Effector memory CD4-positive, alpha-beta T cell (primary cell): Measurements from ENCODE around the gene GTF2A1.

Experiments
- DNase-seq, 3 donors: peaks; one replicate each; pipeline ENCODE4 v3.0.0-alpha.2; 2020
- H3K27ac ChIP-seq: 2 replicates; pipeline ENCODE4 v1.7.0; 2013; ENCODE audit warnings: mild to moderate bottlenecking, low read length, moderate library complexity; ENCODE audit not compliant: insufficient read depth, poor library complexity, severe bottlenecking
- H3K27me3 ChIP-seq: replicated peaks from 2 replicates; pipeline ENCODE4 v1.7.0; 2013; ENCODE audit warnings: mild to moderate bottlenecking, low read length; ENCODE audit not compliant: insufficient read depth, control insufficient read depth, poor library complexity, severe bottlenecking
- H3K36me3 ChIP-seq: 2 replicates; pipeline ENCODE4 v1.7.0; 2013; ENCODE audit warnings: mild to moderate bottlenecking, low read length, moderate library complexity; ENCODE audit not compliant: control insufficient read depth, insufficient read depth
- H3K4me1 ChIP-seq: 2 replicates; pipeline ENCODE4 v1.7.0; 2013; ENCODE audit warnings: low read length, mild to moderate bottlenecking; ENCODE audit not compliant: control insufficient read depth, insufficient read depth, poor library complexity, severe bottlenecking
- H3K4me3 ChIP-seq: 2 replicates; pipeline ENCODE4 v1.7.0; 2013; ENCODE audit warnings: low read length, low read depth, mild to moderate bottlenecking; ENCODE audit not compliant: insufficient read depth, poor library complexity, severe bottlenecking
- H3K9me3 ChIP-seq: 2 replicates; pipeline ENCODE4 v1.7.0; 2013; ENCODE audit warnings: mild to moderate bottlenecking, low read length, moderate library complexity; ENCODE audit not compliant: control insufficient read depth

Gene GTF2A1

DNA sequence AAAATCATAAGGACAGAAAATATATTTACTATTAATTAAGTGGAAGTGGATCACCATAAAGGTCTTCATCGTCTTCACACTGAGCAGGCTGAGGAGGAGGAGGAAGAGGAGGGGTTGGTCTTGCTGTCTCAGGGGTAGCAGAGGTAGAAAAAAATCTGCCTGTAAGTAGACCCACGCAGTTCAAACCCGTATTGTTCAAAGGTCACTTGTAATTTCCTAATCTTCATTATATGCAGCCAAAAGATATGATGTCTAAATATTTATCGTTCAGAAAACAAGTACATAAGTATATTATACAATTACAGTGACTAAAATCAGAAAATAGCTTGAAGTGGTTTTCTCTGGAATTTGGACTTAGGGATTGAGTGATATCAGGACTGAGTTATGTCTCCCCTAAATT is 72.1 kb downstream of the GTF2A1 start:
- Histone ChIP-seq H3K4me1 (no peaks in the 10 kb centered on the region), H3K27ac (no peak overlapping the region), H3K9me3 (no peaks in the 10 kb centered on the region), H3K27me3 (no peaks in the 10 kb centered on the region), H3K36me3 (no peaks in the 10 kb centered on the region), H3K4me3 (no peak overlapping the region)
- no peak for DNase-seq

DNA sequence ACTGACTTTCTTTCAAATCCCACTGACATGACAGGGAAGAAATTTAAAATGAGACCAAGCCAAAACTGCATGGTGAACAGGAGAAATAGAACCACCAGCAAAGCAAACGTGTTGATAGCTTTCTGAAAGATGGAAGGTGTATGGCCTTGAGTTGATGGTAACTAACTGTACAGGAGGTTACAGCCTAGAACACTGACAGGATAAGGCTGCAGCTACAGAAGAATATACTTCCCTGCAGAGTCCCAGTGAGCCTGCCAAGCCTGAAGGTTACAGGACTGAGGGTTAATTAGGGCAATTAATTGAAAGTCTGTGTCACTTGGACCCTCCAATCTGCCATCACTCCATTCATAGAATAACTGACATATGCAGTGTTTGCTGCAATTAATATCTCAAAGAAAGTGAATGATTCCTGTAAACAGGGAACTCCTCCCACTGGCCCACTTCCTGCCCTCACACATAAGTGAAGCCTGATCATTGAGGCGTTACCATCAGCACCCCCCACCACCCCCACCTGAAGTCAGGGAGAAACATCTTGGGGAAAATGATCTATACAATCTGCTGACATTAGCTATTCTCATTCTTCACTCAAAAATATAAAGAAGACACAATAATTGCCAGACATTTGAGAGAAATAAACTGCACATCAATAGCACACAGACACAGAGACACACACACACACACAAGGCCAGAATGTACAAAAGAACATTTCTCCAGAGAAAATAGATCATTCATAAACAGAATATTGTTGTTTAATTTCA is 73.4 kb downstream of the GTF2A1 start:
- Histone ChIP-seq H3K27me3 (no peaks in the 10 kb centered on the region), H3K4me3 (no peak overlapping the region), H3K36me3 (no peaks in the 10 kb centered on the region), H3K27ac (no peak overlapping the region), H3K4me1 (no peaks in the 10 kb centered on the region), H3K9me3 (no peaks in the 10 kb centered on the region)
- DNase-seq = no peak

DNA sequence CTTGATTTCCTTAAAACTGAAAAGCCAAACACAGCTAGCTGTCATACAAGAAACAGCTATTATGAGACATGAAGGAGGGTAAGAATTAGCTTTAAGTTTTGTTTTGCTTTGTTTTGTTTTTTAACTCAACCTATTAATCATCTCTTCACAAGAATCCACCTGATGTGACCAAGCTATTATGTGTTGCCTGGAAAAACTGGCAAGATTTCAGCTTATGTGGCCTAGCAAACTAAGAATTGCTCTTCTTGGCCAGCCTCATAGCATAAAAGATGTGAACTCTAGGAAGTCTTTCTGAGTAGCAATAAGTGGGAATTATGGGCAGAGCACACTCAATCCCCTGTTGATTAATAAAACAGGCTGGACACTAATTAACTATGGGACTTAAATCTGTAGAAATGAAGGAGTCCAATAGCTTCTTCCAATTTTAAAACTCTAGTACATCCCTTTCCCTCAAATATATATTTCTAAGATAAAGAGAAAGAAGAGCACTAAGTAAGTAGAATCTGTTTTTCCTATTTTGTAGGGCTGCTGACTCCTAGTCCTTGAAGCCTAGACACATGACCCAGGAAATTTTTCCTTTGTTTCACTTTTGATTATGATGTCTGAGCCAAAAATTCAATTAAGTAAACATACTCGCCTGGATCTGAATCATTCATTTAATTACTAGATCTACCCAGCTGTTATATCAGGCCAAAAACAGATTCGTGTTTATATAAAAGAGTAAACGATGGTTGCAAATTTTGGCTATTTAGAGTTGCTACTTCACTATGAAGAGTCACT is 75.7 kb downstream of the GTF2A1 start:
- H3K4me3 ChIP-seq = no peak overlapping the region
- DNase-seq = no peak
- H3K9me3 ChIP-seq = no peaks in the 10 kb centered on the region
- no peaks in the 10 kb centered on the region for H3K4me1 ChIP-seq
- H3K36me3 ChIP-seq = no peaks in the 10 kb centered on the region
- no peaks in the 10 kb centered on the region for H3K27me3 ChIP-seq
- H3K27ac ChIP-seq = no peak overlapping the region

DNA sequence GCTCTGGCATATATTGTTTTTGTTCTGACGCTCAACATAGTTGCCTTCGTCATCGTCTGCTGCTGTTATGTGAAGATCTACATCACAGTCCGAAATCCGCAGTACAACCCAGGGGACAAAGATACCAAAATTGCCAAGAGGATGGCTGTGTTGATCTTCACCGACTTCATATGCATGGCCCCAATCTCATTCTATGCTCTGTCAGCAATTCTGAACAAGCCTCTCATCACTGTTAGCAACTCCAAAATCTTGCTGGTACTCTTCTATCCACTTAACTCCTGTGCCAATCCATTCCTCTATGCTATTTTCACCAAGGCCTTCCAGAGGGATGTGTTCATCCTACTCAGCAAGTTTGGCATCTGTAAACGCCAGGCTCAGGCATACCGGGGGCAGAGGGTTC is 77.0 kb downstream of the GTF2A1 start:
- H3K4me3 ChIP-seq = no peak overlapping the region
- no peaks in the 10 kb centered on the region for H3K27me3 ChIP-seq
- no peak for DNase-seq
- no peak overlapping the region for H3K27ac ChIP-seq
- H3K9me3 ChIP-seq = no peaks in the 10 kb centered on the region
- H3K4me1 ChIP-seq = no peaks in the 10 kb centered on the region
- H3K36me3 ChIP-seq = no peaks in the 10 kb centered on the region

DNA sequence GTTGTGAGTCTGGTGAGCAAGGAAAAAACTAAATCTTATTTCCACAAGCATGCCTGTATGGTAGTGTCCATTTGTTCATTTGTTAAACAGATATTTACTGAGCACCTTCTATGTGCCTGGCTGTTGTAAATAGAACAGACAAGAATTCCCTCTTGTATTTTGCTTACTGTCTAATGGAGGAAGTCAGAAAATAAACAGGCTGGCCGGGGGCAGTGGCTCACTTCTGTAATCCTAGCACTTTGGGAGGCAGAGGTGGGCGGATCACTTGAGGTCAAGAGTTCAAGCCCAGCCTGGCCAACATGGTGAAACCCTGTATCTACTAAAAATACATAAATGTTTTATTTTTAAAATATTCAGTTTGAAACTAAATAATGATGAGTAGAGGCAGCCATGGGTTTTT is 79.3 kb downstream of the GTF2A1 start:
- no peaks in the 10 kb centered on the region for H3K27me3 ChIP-seq
- H3K27ac ChIP-seq = no peak overlapping the region
- no peaks in the 10 kb centered on the region for H3K36me3 ChIP-seq
- no peak for DNase-seq
- no peaks in the 10 kb centered on the region for H3K4me1 ChIP-seq
- no peak overlapping the region for H3K4me3 ChIP-seq
- H3K9me3 ChIP-seq = no peaks in the 10 kb centered on the region

DNA sequence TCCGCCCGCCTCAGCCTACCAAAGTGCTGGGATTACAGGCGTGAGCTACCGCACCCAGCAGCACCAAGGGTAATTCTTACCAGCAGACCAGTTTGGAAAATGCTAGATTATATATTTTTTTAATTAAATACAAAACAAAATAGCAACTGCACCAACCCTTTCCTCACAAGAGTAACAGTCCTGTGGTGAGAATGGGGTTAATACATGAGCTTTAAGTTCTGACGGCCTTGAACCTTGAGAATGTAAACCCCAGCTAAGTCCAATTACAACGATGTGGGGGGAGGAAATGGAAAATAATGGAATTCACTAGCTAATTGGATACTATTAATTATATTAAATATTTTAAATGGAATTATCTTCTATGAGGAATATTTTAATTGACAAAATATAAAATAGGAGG is 82.3 kb downstream of the GTF2A1 start:
- Histone ChIP-seq H3K9me3 (no peaks in the 10 kb centered on the region), H3K36me3 (no peaks in the 10 kb centered on the region), H3K27me3 (no peaks in the 10 kb centered on the region), H3K4me3 (no peak overlapping the region), H3K27ac (no peak overlapping the region), H3K4me1 (no peaks in the 10 kb centered on the region)
- no peak for DNase-seq

DNA sequence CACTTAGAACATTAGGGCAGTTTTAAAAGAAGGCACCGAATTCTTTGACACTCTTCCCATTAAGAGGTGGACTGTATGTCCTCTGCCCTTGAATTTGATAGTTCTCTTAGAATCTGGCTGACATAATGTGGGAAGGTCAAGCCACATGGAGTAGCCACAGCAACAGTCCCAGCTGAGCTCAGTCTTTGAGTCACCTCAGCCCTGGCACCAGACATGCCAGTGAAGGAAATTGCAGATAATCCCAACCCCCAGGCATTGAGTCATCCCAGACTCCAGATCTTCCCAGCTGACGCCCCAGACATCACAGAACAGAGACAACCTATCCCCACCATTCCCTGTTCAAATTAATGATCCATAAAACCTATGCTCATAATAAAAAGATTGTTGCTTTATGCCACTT is 83.4 kb downstream of the GTF2A1 start:
- H3K27me3 ChIP-seq = no peaks in the 10 kb centered on the region
- no peaks in the 10 kb centered on the region for H3K36me3 ChIP-seq
- DNase-seq = no peak
- H3K27ac ChIP-seq = no peak overlapping the region
- no peak overlapping the region for H3K4me3 ChIP-seq
- no peaks in the 10 kb centered on the region for H3K9me3 ChIP-seq
- H3K4me1 ChIP-seq = no peaks in the 10 kb centered on the region

DNA sequence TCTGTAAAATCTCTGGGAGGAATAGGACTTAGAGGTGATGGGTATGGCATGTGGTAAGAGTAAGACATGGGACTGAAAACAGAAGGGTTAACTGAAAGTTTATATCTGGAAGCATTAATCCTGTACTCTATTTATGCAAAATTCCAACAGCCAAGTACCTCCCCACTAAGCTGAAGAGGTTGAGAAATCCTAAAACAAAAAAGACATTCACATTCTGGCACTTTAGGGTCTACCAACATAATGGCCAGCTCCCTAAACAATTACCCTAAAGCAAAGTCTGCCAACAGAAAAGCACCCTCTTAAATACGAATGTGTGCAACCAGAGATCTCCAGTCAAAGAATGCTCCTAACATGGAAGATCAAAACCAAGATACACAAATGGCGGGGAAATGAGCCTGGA is 87.4 kb downstream of the GTF2A1 start:
- H3K9me3 ChIP-seq = no peaks in the 10 kb centered on the region
- no peaks in the 10 kb centered on the region for H3K27me3 ChIP-seq
- H3K4me1 ChIP-seq = no peaks in the 10 kb centered on the region
- H3K4me3 ChIP-seq = no peak overlapping the region
- no peak overlapping the region for H3K27ac ChIP-seq
- no peaks in the 10 kb centered on the region for H3K36me3 ChIP-seq
- no peak for DNase-seq

DNA sequence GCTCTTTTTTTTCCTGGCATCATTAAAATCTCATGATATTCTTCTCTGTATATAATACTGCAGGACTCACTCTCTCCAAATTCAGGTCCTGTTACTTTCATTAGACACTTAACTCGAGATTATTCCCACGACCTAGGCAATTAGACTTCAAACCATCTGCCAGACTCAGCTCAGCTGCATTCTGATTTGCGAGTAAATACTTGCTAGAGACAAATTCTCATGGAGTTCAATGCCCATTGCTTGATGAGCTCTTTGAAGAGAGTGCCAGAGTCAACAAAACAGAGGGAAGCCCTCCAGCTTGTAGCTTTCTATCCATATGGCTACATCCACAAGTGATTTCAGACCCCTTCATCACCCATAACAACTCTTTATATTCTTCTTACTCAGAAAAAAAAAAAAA is 88.3 kb downstream of the GTF2A1 start:
- no peaks in the 10 kb centered on the region for H3K9me3 ChIP-seq

DNA sequence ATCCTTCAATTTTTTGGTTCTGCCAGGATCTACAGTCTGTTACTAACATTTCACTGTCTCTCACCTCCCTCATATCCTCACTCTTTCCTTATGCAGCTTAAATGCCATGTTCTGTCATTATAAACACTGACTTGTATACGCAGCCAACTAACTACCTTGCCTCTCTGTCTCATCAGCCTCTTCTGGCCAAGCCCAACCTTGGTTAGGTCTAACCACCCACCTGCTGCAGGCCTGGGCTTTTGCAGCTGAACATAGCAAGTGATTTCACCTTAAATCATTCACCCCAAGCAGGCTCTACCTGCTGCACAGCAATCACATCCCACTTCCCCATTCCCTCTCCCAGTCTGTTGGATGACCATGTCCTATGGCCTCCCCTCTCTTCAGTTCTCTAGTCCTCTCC is 91.5 kb downstream of the GTF2A1 start:
- Histone ChIP-seq H3K4me3 (no peak overlapping the region), H3K27me3 (no peaks in the 10 kb centered on the region), H3K36me3 (no peaks in the 10 kb centered on the region), H3K27ac (no peak overlapping the region), H3K9me3 (no peaks in the 10 kb centered on the region), H3K4me1 (no peaks in the 10 kb centered on the region)
- no peak for DNase-seq

More for the DNA sequence above, 88.3 kb downstream of the GTF2A1 start:
- Histone ChIP-seq H3K4me3 (no peak overlapping the region), H3K36me3 (no peaks in the 10 kb centered on the region), H3K27ac (no peak overlapping the region), H3K27me3 (no peaks in the 10 kb centered on the region), H3K4me1 (no peaks in the 10 kb centered on the region)
- no peak for DNase-seq
